SJSA1 (cell line): ENCODE results near the gene HOXA3. TPM values are rescaled to one million over a fixed set of nuclear protein-coding genes. Genes with fewer than 3 reads are reported as not detected.
A peak's percentile ranks its signal among the peaks of the same experiment; 100 is the strongest.

ENCODE experiments used
- DNase-seq, 2 experiments: peaks; one replicate each; pipeline ENCODE4 v3.0.0-alpha.2; 2015 to 2020; ENCODE audit warnings: low spot score in 2 of 2, low read depth in 1 of 2
- H3K27ac ChIP-seq: fragments of 250-450 bp; sonication (Bioruptor Pico); 2 replicates; pipeline ENCODE4 v1.5.1; 2020; ENCODE audit warnings: mild to moderate bottlenecking, moderate library complexity
- H3K27me3 ChIP-seq: fragments of 250-450 bp; sonication (Bioruptor Pico); replicated peaks from 2 replicates; pipeline ENCODE4 v1.5.1; 2020; ENCODE audit warnings: mild to moderate bottlenecking, moderate library complexity
- H3K36me3 ChIP-seq: fragments of 250-450 bp; sonication (Bioruptor Pico); 2 replicates; pipeline ENCODE4 v1.5.1; 2020; ENCODE audit warnings: mild to moderate bottlenecking
- H3K4me1 ChIP-seq: fragments of 250-450 bp; sonication (Bioruptor Pico); replicated peaks from 2 replicates; pipeline ENCODE4 v1.6.1; 2021; ENCODE audit warnings: mild to moderate bottlenecking
- H3K4me3 ChIP-seq: fragments of 250-450 bp; sonication (Bioruptor Pico); 2 replicates; pipeline ENCODE4 v1.5.1; 2020; ENCODE audit warnings: mild to moderate bottlenecking
- H3K9me3 ChIP-seq: fragments of 250-450 bp; sonication (Bioruptor Pico); replicated peaks from 2 replicates; pipeline ENCODE4 v1.5.1; 2020; ENCODE audit warnings: mild to moderate bottlenecking
- total RNA-seq: library from RNA; depleted of rRNA; stranded (reverse); fragments of >200 nt; shearing (Covaris generic); gene quantifications from 2 replicates; pipeline ENCODE4 v1.2.3, GENCODE V29; 2014

HOXA3 gene
- total RNA-seq, 1 experiment from 2014 or later = 1.8 TPM

DNA sequence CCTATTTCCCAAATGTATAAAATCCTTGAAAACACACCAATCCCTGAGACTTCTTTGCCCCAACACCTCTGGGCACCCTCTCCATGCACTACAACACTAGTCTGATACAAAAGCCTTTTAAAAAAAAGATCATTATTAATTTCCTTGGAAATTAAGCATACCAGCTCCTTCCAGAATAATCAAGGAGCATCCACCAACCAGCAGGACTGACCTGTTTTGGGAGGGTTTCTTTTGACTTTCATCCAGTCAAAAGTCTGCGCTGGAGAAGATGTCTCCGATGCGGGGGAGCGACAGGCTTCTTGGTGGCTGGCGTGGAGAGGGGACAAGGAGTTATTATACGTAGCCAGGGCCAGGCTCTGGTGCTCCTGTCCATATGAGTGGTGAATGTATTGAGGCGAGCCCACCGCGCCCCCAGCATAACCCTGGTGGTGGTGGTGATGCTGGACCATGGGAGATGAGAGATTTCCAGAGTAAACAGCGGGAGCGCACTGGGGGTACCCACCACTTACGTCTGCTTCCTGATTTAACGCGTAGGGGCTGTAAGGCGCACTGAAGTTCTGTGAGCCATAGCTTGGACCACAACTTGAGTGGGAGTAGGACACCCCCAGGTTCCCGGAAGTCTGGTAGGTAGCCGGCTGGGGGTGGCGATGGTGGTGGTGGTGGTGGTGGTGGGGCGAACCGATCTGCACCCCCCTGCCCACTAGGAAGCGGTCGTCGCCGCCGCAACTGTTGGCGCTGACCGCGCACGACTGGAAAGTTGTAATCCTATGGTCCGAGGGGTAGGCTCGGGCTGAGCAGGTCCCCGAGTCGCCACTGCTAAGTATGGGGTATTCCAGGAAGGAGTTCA, 57.1 kb downstream of the HOXA3 start:
- DNase-seq = no peak
- Histone ChIP-seq H3K4me1 (peaks cover 50% of the 10 kb centered on the region), H3K4me3 (peak overlapping the region; percentile 65), H3K27ac (peak overlapping the region; percentile 62), H3K36me3 (peaks cover 25% of the 10 kb centered on the region), H3K9me3 (no peaks in the 10 kb centered on the region), H3K27me3 (no peaks in the 10 kb centered on the region)

DNA sequence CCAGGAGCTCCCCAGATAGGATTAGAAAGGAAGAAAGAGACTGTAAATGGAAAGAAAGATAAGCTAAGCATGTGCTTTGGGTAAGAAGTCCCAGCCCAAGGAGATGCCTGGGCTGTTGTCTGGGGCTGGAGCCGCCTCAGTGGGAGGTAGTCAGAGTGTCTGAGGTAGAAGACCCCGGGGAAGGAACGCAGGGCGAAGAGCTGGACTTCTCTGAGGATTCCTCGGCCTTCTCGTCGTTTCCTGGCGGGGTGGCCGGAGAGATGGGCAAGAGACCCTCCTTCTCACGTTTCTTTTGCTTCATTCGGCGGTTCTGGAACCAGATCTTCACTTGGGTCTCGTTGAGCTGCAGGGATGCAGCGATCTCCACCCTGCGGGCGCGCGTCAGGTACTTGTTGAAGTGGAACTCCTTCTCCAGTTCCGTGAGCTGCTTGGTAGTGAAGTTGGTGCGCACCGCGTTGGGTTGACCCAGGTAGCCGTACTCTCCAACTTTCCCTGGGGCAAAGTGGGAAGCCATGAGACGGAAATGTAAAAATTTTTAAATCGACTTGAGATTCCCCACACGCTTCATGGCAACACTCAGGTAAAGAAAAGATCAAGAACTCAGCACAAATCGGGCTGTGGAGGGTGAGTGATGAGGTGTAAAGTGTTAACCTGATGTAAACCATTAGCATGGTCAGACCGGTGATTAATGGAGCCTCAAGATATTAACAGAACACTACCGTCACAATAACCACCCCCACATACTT, 57.9 kb downstream of the HOXA3 start:
- H3K9me3 ChIP-seq = no peaks in the 10 kb centered on the region
- H3K4me1 ChIP-seq = peaks cover 50% of the 10 kb centered on the region
- H3K27me3 ChIP-seq = no peaks in the 10 kb centered on the region
- no peak for DNase-seq
- H3K36me3 ChIP-seq = peaks cover 17% of the 10 kb centered on the region
- no peak overlapping the region for H3K4me3 ChIP-seq
- no peak overlapping the region for H3K27ac ChIP-seq

DNA sequence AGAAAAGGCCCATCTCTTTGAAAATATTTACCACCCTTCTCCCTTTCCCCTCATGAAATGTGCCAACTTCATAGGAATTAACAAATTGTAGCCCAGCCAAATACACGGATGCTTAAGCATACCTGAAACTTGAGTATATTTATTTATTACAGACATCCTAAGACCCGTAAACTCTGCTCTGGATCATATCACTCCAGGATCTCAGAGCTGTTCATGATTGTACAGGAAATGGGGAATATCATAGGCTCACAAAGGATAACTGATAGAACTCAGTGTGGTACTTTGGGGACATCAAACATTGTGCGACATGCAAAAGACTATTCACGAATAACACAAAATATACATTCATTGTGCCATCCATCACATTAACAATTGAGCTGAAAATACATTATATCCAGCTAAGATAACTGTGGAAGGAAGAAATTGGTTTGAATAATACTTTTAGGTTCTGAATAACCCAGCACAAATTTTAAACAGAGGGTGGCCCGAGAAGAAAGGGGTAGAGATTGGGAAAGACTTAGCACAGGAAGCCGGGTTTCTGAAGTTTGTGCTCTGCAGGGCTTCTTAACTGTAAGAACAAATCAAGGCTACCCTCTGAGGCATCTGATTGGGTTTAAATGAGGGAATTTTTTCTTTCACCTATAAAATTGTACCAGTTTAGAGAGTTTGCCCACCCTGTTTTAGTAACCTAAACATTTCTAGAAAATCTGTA, 59.0 kb downstream of the HOXA3 start:
- Histone ChIP-seq H3K27me3 (no peaks in the 10 kb centered on the region), H3K9me3 (no peaks in the 10 kb centered on the region), H3K36me3 (peaks cover 5% of the 10 kb centered on the region; the same call in 1 of the 2 replicates), H3K4me1 (peaks cover 54% of the 10 kb centered on the region), H3K4me3 (no peak overlapping the region), H3K27ac (no peak overlapping the region)
- no peak for DNase-seq

DNA sequence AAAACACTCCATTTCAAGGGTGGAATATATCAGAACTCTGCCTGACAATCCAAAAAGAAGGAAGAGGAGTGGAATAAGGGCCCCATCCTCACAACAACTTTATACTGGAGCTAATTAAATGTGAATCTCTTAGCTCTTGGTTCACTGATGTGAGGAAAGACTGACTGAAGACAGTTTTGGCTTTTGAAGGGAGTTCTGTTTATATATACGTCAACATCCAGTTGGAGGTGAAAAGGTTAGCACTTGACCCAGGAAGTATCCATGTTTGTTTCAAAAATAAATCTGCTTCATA, 59.6 kb downstream of the HOXA3 start:
- Histone ChIP-seq H3K4me1 (peaks cover 49% of the 10 kb centered on the region), H3K27me3 (no peaks in the 10 kb centered on the region), H3K4me3 (no peak overlapping the region), H3K9me3 (no peaks in the 10 kb centered on the region), H3K36me3 (no peaks in the 10 kb centered on the region; the same call in 1 of the 2 replicates), H3K27ac (no peak overlapping the region)
- no peak for DNase-seq

DNA sequence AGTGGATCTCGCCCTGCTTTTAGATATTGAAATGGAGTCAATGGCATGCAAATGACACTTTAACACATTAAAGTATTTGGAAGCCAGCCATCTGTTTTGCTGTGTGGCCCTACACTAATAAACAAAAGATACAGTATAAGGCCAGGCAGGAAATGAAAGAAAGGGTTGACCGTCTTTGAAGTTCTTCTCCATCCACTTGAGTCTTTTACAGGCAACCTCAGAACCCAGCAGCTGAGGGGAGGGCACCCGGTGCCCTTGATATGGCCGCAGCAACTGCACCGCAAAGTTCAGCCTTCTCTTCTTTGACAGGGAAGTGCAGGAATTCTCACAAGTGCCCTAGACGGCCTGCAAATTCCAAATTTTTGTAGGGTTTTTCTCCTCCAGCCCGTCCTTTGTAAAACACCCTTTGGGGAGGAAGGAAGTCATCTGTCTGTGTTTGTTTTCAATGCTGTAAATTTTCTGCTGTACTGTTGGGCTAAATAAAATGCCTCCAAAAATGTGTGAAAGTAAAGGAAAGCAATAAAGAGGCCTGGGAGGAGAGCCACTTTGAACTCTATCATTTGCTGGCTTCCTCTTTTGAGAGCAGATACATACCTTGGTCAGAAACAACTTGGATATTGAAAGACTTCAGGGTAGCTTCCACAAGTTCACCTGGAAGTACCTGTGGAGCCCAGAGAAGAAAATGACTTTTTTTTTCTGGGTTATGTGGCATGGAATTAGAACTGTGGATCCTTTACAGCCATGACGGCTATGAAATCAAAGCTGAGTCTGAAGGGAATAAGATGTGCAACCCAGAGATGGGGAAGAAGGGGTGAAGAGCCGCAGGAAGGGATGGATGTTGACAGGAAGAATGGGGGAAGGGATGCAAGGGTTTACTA, 60.2 kb downstream of the HOXA3 start:
- peak; percentile 51 to 79 for DNase-seq
- Histone ChIP-seq H3K4me3 (no peak overlapping the region), H3K36me3 (no peaks in the 10 kb centered on the region; the same call in 1 of the 2 replicates), H3K4me1 (peaks cover 43% of the 10 kb centered on the region), H3K27ac (peak overlapping the region; percentile 1; the same call in 1 of the 2 replicates), H3K9me3 (no peaks in the 10 kb centered on the region), H3K27me3 (no peaks in the 10 kb centered on the region)

DNA sequence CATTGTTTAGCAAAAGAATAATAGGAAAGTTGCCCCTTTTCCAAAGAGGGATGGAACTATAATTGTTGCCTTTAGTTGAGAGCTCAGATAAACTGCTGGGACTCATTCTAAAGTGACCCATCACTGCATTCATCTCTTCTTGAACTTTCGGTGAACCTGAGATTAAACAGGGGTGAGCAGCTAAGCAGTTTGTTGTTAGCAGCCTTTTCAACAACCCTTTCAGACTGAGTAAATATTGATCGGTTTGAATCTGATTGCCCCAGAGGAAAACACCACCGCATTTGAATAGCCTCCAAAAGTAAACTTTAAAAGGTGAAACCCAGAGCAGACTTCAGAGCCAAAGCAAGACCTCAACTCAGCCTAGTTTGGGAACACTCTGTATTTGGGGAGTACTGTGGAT, 61.3 kb downstream of the HOXA3 start:
- Histone ChIP-seq H3K36me3 (no peaks in the 10 kb centered on the region; the same call in 1 of the 2 replicates), H3K27me3 (no peaks in the 10 kb centered on the region), H3K9me3 (no peaks in the 10 kb centered on the region), H3K27ac (peak overlapping the region; percentile 1; the same call in 1 of the 2 replicates), H3K4me1 (peaks cover 41% of the 10 kb centered on the region), H3K4me3 (no peak overlapping the region)
- no peak for DNase-seq

DNA sequence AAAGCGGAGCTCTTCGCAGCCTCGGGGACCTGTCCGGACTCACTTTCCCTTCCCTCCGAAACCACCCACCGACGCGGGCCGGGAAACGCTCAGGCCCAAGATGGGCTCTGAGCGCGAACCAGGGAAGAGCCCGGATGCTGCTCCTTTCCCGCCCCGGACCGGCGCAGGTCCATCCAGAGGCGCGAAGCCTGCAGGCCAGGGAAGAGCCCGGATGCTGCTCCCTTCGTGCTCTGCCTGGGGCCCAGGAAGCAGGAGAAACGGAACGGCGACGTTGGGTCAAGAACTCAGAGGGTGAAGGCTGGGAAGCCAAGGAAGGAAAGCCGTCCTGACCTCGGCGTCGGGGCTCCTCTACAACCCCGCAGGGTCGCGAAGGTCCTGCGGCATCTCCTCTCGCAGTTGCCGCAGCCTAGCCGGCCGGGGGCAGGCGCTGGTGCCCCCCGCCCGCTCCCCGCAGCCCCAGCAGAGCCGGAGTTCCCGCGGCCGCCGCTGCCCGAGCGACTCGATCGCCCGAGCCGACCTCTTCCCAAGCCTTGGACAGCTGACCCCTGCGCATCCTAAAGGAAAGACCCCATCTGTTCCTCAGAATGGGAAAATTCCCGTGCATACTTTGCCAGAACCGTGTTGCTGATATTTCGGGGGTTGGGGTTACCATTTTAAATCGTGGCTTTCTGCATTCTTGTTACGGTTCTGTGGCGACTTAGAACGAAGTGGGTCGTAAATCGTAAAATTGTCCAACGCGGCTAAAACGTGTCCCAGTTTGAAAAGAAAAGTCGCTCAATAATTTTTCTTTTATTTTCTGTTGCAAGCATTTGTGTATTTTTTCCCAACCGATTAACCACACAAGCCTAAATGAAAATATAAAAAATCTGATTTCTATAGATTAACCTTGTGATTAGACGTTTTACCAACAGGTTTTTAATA, 64.1 kb downstream of the HOXA3 start:
- H3K4me3 ChIP-seq = no peak overlapping the region

DNA sequence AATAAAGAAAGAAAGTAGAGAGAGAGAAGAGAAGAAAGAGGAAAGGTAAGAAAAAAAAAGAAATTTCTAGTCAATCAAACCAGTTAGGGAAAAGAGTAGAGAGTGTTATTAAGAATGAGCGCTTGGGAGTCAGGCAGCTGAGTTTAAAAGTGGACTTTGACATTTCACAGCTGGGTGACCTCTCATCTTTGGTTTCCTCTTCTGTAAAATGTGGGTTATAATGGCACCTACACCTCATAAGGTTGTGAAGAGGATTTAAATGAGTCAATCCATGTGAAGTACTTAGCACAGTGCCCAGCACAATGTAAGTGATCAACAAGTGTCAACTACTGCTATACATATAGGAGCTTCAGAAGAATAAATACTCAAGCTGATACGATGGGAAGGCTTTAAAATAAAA, 68.7 kb downstream of the HOXA3 start:
- no peak overlapping the region for H3K27ac ChIP-seq
- DNase-seq = no peak
- H3K27me3 ChIP-seq = no peaks in the 10 kb centered on the region
- no peak overlapping the region for H3K4me3 ChIP-seq
- no peaks in the 10 kb centered on the region for H3K36me3 ChIP-seq
- no peaks in the 10 kb centered on the region for H3K9me3 ChIP-seq
- peaks cover 42% of the 10 kb centered on the region for H3K4me1 ChIP-seq

More for the DNA sequence above, 64.1 kb downstream of the HOXA3 start:
- H3K36me3 ChIP-seq = no peaks in the 10 kb centered on the region
- DNase-seq = no peak
- peaks cover 32% of the 10 kb centered on the region for H3K4me1 ChIP-seq
- no peaks in the 10 kb centered on the region for H3K27me3 ChIP-seq
- no peak overlapping the region for H3K27ac ChIP-seq
- H3K9me3 ChIP-seq = no peaks in the 10 kb centered on the region

DNA sequence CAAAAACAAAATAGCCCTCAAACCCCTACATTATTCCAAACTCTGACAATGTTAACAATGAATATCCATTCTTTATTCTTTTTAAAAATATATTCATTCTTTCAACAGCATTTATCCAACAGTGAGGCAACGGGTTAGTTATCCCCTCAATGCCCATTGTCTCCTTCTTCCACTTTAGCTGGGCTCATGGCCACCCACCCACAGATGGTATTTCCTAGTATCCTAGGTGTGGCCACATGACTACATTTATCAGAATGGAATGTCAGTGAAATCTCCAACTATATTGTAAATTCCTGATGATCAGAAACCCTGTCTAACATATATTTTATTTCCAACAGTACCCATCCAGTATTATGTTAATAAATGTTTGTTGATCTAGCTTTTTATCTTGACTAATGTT, 70.2 kb downstream of the HOXA3 start:
- H3K9me3 ChIP-seq = no peaks in the 10 kb centered on the region
- DNase-seq = peak; percentile 69 to 73
- H3K27ac ChIP-seq = peak overlapping the region; percentile 90
- no peaks in the 10 kb centered on the region for H3K36me3 ChIP-seq
- H3K4me1 ChIP-seq = peaks cover 44% of the 10 kb centered on the region
- no peak overlapping the region for H3K4me3 ChIP-seq
- H3K27me3 ChIP-seq = no peaks in the 10 kb centered on the region

DNA sequence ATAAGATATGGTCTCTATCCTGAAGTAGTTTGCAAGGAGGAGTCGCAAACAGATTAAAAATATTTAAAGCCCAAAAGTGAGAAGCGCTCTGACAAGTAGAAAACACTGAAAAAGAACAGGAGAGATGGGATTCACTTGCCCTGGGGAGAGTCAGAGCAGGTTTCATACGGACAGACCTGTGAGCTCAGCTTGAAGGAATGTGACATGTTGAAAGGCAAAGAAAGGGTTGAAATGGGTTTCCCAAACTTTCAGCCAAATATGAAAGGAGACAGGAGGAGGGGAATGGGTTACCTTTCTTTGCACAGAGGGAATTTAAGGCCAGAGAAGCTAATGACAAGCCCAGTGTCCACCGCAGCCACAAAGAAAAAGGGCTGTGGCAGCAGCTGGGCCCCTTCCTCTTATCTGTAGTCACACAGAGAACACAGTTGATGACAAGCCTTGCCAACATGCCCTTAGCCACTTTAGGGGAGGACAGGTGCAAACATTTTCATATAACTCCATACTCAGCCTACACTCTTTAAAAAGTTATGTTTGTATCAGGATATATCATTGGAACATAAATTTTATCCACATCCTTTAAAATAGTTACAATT, 71.4 kb downstream of the HOXA3 start:
- Histone ChIP-seq H3K9me3 (no peaks in the 10 kb centered on the region), H3K36me3 (no peaks in the 10 kb centered on the region), H3K27me3 (no peaks in the 10 kb centered on the region), H3K4me1 (peaks cover 44% of the 10 kb centered on the region), H3K27ac (peak overlapping the region; percentile 90), H3K4me3 (no peak overlapping the region)
- DNase-seq = peak in 1 of 2 experiments; percentile 44

DNA sequence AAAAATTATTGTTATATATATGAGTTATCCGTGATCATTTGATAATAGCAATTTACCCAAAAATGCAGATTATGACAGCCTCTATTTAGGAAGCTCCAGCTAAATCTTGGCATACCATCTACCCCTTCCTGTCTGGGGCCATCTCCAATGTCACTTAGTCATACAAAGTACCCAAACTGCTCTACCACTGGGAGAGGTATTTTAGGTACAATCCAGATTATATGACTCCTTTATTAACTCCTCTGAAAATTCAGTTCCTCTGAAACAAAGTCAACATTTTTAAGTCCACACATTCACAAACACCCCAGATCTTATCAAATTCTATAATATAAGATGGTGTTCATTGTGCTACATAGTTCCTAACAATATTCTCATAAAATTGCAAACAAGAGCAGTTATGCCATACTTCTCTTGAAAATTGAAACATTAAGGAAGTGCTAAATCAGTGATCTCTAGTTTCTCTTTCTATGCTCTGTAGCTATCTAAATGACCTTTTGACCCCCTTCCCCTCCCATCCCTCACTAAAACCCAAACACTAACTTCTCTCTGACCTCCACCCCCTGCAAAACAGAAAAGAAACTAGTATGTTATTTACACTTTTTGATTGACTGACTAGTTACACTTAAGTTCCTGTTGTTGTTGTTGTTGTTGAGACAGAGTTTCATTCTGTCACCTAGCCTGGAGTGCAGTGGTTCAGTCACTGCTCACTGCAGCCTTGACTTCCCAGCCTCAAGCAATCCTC, 73.0 kb downstream of the HOXA3 start:
- Histone ChIP-seq H3K4me1 (peaks cover 44% of the 10 kb centered on the region), H3K27me3 (no peaks in the 10 kb centered on the region), H3K36me3 (no peaks in the 10 kb centered on the region), H3K9me3 (no peaks in the 10 kb centered on the region), H3K27ac (no peak overlapping the region), H3K4me3 (no peak overlapping the region)
- DNase-seq = no peak
